Stimulated activated naive B cell treated with anti-CD40 and anti-IgM and Interleukin-4, amounts not matched to agents 10 μg/mL and 1 μg/mL and 100 μg/mL, for 72 hours (primary cell): ENCODE data around the gene CNKSR3.

Source experiments
- ATAC-seq, 2 donors: fragments of 150-1000 bp; cut with Tn5 transposase; replicated peaks; 2 replicates each; pipeline ENCODE4 v1.10.0; 2021; ENCODE audit warnings: moderate library complexity in 1 of 2
- DNase-seq: peaks from one replicate; pipeline ENCODE4 v3.0.0; 2021
- H3K27ac Mint-ChIP-seq: one replicate; pipeline ENCODE4 v1.8.0; 2022; ENCODE audit warnings: mild to moderate bottlenecking, mixed read lengths
- H3K27me3 Mint-ChIP-seq, 2 donors: one replicate each; pipeline ENCODE4 v1.8.0; 2022; ENCODE audit warnings: mixed read lengths in 2 of 2
- H3K36me3 Mint-ChIP-seq, 2 donors: one replicate each; pipeline ENCODE4 v1.8.0; 2022; ENCODE audit warnings: mixed read lengths in 2 of 2, mild to moderate bottlenecking in 1 of 2
- H3K4me1 Mint-ChIP-seq, 2 donors: one replicate each; pipeline ENCODE4 v1.8.0; 2022; ENCODE audit warnings: mixed read lengths in 2 of 2, mild to moderate bottlenecking in 1 of 2
- H3K4me3 Mint-ChIP-seq, 2 donors: one replicate each; pipeline ENCODE4 v1.8.0; 2022; ENCODE audit warnings: mild to moderate bottlenecking in 2 of 2, mixed read lengths in 2 of 2, moderate library complexity in 1 of 2
- H3K9me3 Mint-ChIP-seq, 2 donors: one replicate each; pipeline ENCODE4 v1.8.0; 2022; ENCODE audit warnings: mixed read lengths in 2 of 2, mild to moderate bottlenecking in 1 of 2

CNKSR3 gene

DNA sequence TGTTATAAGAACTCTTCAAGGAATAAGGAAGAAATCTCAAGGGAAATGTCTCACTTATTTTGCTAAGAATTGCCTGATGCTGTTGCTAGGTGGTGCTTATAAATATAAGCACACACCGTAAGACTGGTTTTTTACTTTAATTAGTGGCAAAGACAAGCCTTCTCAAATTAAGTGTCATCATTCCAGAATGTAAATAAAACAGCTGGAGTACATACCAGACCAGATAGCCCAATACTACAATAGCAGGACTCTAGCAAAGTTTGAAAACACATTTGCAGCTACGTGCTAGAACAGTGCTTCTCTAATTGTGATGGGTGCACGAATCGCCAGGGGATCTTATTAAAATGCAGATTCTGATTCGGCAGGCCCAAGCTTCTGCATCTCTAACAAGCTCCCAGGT, 6.8 kb downstream of the CNKSR3 start:
- ATAC-seq: no peak

DNA sequence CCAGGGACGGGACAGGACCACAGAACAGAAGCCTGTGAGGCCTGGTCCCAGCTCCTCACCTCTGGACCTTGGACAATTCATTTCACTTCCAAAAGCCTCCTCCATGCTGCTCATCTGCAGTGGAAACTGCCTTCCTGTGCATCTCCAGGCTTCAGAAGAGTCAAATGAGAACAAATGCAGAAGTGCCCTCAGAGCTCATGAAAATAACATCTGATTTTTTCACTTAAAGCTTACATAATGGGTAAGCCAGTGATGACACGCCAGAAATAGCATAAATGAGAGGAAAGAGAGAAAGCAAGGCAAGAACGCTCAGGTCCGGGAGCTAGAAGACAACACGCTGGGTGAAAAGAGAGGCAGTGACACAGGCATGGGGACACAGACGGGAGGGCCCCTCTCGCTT, 7.9 kb downstream of the CNKSR3 start:
- ATAC-seq: no peak
- Mint-ChIP-seq H3K27me3 (peaks cover 24 to 28% of the 10 kb centered on the region in 2 donors), H3K4me3 (no peak overlapping the region), H3K4me1 (no peaks in the 10 kb centered on the region), H3K36me3 (no peaks in the 10 kb centered on the region), H3K9me3 (peaks cover 0 to 3% of the 10 kb centered on the region in 2 donors), H3K27ac (no peak overlapping the region)
- DNase-seq: no peak

More for the DNA sequence above, 6.8 kb downstream of the CNKSR3 start:
- H3K4me3 Mint-ChIP-seq: no peak overlapping the region
- no peaks in the 10 kb centered on the region for H3K4me1 Mint-ChIP-seq
- DNase-seq: no peak
- no peak overlapping the region for H3K27ac Mint-ChIP-seq
- no peaks in the 10 kb centered on the region for H3K36me3 Mint-ChIP-seq
- peaks cover 0 to 2% of the 10 kb centered on the region in 2 donors for H3K9me3 Mint-ChIP-seq
- H3K27me3 Mint-ChIP-seq: peaks cover 31 to 34% of the 10 kb centered on the region in 2 donors

DNA sequence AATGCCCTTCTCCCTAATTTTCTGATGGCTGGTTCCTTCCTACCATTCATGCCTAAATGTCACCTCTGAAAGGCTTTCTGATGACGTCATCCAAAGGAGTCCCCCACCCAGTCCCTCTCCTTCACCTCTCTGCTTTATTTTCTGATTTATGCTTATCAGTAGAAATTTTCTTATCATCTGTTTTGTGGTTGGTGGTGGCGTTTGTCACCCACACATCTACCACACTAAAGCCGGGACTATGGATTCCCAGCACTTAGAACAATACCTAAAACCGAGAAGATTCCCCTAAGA, 9.0 kb downstream of the CNKSR3 start:
- H3K4me3 Mint-ChIP-seq: no peak overlapping the region
- ATAC-seq: no peak
- H3K36me3 Mint-ChIP-seq: no peaks in the 10 kb centered on the region
- H3K4me1 Mint-ChIP-seq: no peaks in the 10 kb centered on the region
- DNase-seq: no peak
- H3K9me3 Mint-ChIP-seq: peaks cover 0 to 3% of the 10 kb centered on the region in 2 donors
- H3K27me3 Mint-ChIP-seq: peaks cover 16 to 20% of the 10 kb centered on the region in 2 donors
- no peak overlapping the region for H3K27ac Mint-ChIP-seq

DNA sequence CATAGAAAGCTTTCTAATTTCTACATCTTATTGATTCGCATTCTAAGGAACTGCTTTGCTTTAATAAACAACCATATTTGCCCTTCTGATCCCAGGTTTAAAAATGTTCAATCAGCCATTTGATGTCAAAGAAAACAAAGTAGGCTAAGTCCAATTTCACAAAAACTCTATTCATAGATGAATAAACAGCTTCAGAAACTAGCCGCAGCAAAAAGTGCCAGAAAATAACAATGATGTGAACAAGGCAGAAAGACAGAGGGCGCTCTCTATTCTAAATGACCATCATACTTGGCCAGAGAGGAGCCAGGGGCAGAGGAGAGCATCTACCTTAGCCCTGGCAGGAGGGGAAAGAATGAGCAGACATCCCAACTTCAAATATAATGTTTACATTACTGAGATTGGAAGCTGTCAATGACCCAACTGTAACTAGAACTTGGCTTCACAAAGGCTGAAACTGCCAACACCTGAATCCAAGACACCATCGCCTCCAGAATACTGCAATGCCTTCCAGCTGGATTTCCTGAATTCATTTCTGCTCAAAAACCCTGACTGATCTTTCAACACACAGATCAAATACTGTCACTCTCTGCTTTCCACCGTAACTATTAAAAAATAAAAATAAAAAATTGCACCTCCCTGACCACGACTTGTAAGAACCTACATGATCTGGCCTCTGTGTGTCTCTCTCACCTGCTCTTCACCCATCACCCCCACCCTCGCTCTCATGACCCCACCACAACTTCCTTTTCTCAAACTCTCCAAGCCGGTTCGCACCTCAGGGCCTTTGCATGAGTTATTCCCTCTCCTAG, 9.5 kb downstream of the CNKSR3 start:
- Mint-ChIP-seq H3K27me3 (peaks cover 10 to 15% of the 10 kb centered on the region in 2 donors), H3K4me3 (no peak overlapping the region), H3K36me3 (no peaks in the 10 kb centered on the region), H3K9me3 (peaks cover 0 to 1% of the 10 kb centered on the region in 2 donors), H3K4me1 (no peaks in the 10 kb centered on the region), H3K27ac (no peak overlapping the region)
- no peak for ATAC-seq
- DNase-seq: no peak

DNA sequence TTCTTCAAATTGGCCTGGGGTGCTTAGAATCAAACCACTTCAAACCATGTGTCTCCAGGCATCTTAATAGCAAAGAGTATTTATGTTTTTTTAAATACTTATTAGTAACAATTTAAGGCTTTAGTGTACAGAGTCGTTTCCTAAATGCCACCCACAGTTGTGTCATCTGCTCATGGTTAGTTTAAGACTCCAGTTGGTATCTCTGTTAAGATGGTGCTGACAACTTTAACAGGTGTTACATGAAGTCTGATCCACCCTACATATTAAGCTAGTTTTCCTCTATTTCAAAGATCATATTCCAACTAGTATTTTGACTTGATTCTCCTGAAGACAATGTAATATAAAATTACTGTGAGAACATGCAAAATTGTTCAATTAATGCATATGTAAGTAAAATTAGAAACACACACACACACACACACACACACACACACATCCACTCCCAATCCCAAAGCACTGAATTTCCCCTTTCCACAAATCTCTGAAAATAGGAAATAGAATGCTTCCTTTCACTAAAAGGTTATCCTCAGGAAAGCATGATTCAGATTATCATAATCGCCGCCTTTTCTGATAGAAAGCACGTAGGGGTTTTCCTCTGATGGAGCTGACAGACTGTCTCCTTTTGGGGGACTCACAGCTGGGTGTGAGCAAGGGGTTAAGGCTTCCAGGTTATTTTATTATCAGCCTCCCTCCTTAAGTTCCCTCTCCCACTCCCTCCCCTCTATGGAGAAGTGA, 10.5 kb downstream of the CNKSR3 start:
- H3K4me1 Mint-ChIP-seq: no peaks in the 10 kb centered on the region
- H3K27me3 Mint-ChIP-seq: peaks cover 9 to 12% of the 10 kb centered on the region in 2 donors
- no peak overlapping the region for H3K4me3 Mint-ChIP-seq
- ATAC-seq (no peak), DNase-seq (no peak)
- H3K9me3 Mint-ChIP-seq: peaks cover 0 to 1% of the 10 kb centered on the region in 2 donors
- no peak overlapping the region for H3K27ac Mint-ChIP-seq
- no peaks in the 10 kb centered on the region for H3K36me3 Mint-ChIP-seq

DNA sequence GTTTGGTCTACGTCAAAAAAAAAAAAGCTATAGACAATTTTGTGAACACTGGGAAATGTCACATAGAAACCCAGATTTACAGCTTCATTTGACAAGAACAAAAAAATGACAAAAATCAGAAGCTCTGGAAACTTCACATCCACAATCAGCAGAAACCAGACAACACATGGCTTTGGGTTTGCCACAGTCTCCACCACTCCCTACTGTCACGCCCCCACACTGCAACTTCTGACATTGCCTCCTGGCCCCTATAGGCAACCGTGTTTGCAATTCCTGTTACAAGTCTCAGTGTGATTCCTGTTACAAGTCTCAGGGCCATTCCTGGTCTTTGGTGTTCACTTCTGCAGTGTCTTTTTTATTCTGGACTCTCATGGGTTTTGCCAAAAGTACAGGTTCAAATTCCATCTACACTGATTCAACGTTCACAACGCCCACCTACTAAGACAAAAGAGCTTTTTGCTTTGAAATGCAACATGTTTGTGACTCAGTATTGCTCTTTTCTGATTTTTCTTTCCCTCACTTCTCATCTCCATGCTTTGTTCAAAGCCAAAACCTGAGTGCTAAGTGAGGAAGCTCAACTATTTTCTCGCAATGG, 12.0 kb downstream of the CNKSR3 start:
- no peak for ATAC-seq
- H3K36me3 Mint-ChIP-seq: no peaks in the 10 kb centered on the region

DNA sequence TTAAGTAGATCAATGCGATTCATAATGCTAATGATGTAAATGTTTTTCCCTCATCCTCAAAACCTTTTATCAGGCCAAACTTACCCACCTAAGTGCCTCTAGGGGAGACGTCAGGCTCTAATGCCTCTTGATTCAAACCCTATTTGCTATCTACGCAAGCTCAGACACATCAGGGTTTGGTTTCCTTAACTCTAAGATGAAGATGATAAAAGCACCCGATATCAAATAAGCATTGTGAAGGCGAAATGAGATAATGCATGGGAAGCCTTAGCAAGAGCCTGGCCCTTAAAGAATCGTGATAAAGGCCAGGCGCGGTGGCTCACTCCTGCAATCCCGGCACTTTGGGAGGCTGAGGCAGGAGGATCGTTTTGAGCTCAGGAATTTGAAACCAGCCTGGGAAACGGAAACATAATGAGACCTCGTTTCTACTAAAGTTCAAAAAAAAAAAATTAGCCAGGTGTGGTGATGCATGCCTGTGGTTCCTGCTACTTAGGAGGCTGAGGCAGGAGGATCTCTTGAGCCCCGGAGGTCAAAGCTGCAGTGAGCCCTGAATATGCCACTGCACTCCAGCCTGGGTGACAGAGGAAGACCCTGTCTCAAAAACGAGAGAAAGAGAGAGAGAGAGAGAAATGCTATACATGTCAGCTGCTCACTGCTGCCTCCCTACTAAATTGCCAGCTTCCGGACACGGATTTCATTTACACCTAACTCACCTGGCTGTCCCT, 13.5 kb downstream of the CNKSR3 start:
- peaks cover 4 to 7% of the 10 kb centered on the region in 2 donors for H3K27me3 Mint-ChIP-seq
- no peak overlapping the region for H3K4me3 Mint-ChIP-seq
- DNase-seq: no peak
- H3K4me1 Mint-ChIP-seq: no peaks in the 10 kb centered on the region
- H3K27ac Mint-ChIP-seq: no peak overlapping the region
- H3K36me3 Mint-ChIP-seq: no peaks in the 10 kb centered on the region
- ATAC-seq: no peak
- H3K9me3 Mint-ChIP-seq: peaks cover 0 to 1% of the 10 kb centered on the region in 2 donors

More for the DNA sequence above, 12.0 kb downstream of the CNKSR3 start:
- Mint-ChIP-seq H3K27me3 (peaks cover 7 to 9% of the 10 kb centered on the region in 2 donors), H3K4me1 (no peaks in the 10 kb centered on the region), H3K9me3 (peaks cover 0 to 1% of the 10 kb centered on the region in 2 donors), H3K27ac (no peak overlapping the region), H3K4me3 (no peak overlapping the region)
- DNase-seq: no peak

DNA sequence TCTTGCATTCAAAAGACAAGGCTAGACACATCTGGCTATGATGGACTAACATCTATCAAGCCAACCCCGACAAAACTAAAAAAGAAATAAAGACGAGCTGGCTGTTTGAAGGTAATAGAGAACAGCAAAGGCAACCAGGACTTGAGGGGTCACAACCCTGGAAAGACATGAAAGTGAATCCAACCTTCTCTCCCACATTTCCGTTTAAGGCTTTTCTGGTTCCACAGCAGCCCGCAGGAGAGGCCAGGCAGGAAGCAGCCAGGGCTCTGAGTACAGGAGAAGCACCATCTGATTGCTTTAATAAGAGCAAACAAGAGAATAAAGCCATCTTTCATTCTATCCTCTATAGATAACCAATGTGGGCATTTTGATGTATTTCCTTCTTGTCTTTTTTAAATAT, 14.3 kb downstream of the CNKSR3 start:
- DNase-seq: no peak
- no peaks in the 10 kb centered on the region for H3K4me1 Mint-ChIP-seq
- ATAC-seq: no peak
- no peak overlapping the region for H3K27ac Mint-ChIP-seq
- H3K27me3 Mint-ChIP-seq: peaks cover 1 to 7% of the 10 kb centered on the region in 2 donors
- no peak overlapping the region for H3K4me3 Mint-ChIP-seq
- no peaks in the 10 kb centered on the region for H3K36me3 Mint-ChIP-seq
- H3K9me3 Mint-ChIP-seq: peaks cover 0 to 1% of the 10 kb centered on the region in 2 donors

DNA sequence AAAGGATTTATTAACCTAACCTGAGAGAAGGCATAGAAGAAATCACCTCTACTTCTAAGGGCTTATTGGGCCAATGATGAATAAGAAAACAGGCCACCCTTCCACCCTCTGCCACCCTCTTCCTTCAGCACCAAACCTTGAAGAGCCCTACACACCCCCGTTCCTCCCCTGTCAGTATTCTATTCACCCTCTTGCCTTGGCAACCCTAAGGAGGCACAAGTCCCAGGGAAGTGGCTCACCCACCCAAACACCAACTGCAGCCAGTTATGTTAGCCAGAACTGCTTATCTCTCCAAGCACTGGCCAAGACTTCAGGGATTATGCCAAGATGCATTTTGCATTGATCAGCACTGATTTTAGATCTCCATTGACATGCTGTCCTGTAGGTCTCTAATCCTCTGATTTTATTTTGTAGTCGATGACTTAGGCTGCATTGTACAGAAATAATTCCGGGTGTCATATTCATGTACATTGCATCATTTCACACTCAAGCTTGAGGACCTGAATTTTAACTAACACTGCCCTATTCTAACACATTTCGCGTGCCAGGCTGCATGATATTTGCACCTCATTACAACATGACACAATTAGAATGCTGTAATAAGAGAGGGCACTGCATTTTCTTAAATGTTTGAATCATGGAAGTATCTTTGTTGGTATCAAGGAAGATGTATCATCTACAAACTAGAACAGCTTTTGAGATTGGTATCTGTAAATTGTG, 15.7 kb downstream of the CNKSR3 start:
- DNase-seq: no peak
- Mint-ChIP-seq H3K36me3 (no peaks in the 10 kb centered on the region), H3K4me3 (no peak overlapping the region), H3K4me1 (no peaks in the 10 kb centered on the region), H3K27me3 (peaks cover 3 to 7% of the 10 kb centered on the region in 2 donors), H3K9me3 (peaks cover 1 to 3% of the 10 kb centered on the region in 2 donors), H3K27ac (no peak overlapping the region)
- ATAC-seq: no peak

DNA sequence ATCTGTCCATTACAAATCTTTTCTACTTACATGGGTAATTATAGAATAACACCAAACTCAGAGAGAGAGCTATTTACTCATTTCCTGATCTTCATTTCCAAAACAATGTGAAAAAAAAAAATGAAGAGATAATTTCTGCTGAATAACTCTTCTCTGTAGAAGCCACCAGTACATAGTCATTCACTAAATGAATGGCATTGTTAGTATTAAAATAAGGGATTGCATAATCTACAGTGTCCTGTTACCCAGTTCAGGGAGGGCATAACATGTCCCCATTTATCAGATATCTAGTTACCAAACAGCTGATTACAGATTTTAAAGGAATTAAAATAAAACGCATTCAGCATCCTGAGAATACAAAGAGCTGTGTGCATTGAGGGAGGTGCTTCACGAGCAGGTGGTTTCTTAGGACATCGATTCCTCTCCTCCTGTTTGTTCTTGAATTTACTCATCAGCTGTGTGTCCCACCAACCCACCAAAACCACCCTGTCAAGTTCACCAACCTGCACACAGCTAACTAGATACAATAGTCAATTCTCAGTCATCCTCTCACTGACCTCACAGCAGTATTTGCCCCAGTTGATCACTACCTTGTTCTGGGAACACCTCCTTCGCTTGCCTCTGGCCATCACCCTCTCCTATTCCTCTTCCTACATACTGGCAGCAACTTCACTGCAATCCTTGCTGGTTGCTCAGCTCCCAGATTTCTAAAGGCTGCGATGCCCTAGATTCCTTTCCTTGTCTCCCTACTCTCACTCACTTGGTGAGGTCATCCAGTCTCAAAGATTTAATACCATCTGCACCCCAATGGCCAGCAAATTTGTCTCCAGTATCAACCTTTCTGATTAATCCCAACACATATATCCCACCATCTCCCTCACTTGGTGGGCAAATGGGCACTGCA, 18.7 kb downstream of the CNKSR3 start:
- peaks cover 0 to 3% of the 10 kb centered on the region in 2 donors for H3K27me3 Mint-ChIP-seq
- peaks cover 0 to 4% of the 10 kb centered on the region in 2 donors for H3K9me3 Mint-ChIP-seq
- no peak overlapping the region for H3K4me3 Mint-ChIP-seq
- H3K36me3 Mint-ChIP-seq: no peaks in the 10 kb centered on the region
- H3K4me1 Mint-ChIP-seq: no peaks in the 10 kb centered on the region
- DNase-seq: no peak
- ATAC-seq: no peak
- H3K27ac Mint-ChIP-seq: no peak overlapping the region

DNA sequence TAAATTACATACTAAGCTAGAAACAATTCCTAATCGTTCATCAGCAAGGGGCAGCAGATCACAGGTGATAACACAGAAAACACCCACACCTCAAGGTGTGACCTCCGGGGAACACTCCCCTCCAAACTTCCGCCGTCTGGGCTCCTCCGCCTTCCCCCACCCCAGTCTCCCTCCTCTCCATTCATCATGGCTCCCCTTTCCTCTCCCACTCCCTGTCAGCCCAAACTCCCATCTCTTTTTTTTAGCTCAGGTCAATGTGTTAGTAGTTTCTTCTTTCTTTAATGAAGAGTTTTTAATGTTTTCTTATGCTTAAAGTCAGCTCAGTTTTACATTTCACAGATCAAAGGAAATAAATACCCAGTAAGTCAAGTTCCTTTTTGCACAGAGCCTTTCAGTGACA, 20.7 kb downstream of the CNKSR3 start:
- DNase-seq (no peak), ATAC-seq (no peak)
- H3K4me1 Mint-ChIP-seq: no peaks in the 10 kb centered on the region
- no peak overlapping the region for H3K27ac Mint-ChIP-seq
- peaks cover 0 to 3% of the 10 kb centered on the region in 2 donors for H3K27me3 Mint-ChIP-seq
- H3K36me3 Mint-ChIP-seq: no peaks in the 10 kb centered on the region
- no peak overlapping the region for H3K4me3 Mint-ChIP-seq
- peaks cover 0 to 4% of the 10 kb centered on the region in 2 donors for H3K9me3 Mint-ChIP-seq

DNA sequence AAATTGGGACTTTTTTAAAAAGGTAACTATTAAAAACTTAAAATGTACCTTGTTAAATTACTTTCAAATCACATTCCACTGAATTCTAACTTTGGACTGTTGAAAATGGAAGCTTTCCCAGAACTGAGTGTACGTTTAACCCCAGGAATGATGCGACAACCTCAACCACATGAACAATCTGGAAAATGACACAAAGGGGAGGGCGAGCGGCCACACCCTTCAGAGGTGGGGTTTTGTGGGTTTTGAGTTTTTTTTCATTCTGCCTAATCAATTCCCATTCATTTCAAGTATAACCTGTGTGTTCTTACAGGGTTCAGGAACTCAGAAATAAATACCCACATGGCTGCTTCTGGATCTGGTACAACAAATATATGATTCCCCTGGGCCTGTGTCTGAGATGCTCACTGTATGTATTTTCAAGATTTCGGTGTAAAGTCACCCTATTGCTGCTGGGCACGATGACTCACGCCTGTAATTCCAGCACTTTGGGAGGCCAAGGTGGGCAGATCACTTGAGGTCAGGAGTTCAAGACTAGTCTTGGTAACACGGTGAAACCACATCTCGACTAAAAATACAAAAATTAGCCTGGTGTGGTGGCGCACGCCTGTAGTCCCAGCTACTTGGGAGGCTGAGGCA, 21.6 kb downstream of the CNKSR3 start:
- H3K27me3 Mint-ChIP-seq: peaks cover 0 to 3% of the 10 kb centered on the region in 2 donors

DNA sequence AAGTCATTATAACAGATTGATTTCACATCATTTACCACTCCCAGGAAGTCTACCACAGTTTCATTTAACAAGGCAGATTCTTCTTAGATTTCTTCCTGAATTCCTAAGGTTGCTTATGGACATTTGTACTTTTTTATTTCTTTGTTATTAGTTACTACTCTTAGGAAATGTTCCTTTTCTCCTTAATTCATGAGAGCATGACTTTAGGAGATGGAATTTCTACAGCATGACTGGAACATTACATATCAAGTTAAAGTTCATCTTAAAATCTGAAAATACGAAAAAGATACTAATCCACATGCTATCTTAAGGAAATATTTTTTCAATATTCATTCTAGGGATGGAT, 22.3 kb downstream of the CNKSR3 start:
- Mint-ChIP-seq H3K27ac (no peak overlapping the region), H3K27me3 (peaks cover 0 to 3% of the 10 kb centered on the region in 2 donors), H3K36me3 (no peaks in the 10 kb centered on the region), H3K9me3 (peaks cover 0 to 4% of the 10 kb centered on the region in 2 donors), H3K4me1 (no peaks in the 10 kb centered on the region), H3K4me3 (no peak overlapping the region)
- DNase-seq: no peak
- no peak for ATAC-seq

More for the DNA sequence above, 21.6 kb downstream of the CNKSR3 start:
- H3K4me3 Mint-ChIP-seq: no peak overlapping the region
- no peaks in the 10 kb centered on the region for H3K36me3 Mint-ChIP-seq
- DNase-seq (no peak), ATAC-seq (no peak)
- H3K27ac Mint-ChIP-seq: no peak overlapping the region
- no peaks in the 10 kb centered on the region for H3K4me1 Mint-ChIP-seq
- H3K9me3 Mint-ChIP-seq: peaks cover 0 to 4% of the 10 kb centered on the region in 2 donors
